Liver (tissue), 3 donors: ENCODE results near the gene PLD4.

Experiments
- CTCF ChIP-seq: fragments of 150-350 bp; IDR thresholded peaks from 2 replicates; pipeline ENCODE4 v1.5.1; 2017; ENCODE audit warnings: improper control_type of control experiment, low read depth, low read length; ENCODE audit not compliant: missing input control
- EGR1 ChIP-seq, 2 donors: IDR thresholded peaks; 2 replicates each; pipeline ENCODE4 v1.6.1; 2016 to 2018; ENCODE audit warnings: antibody characterized with exemption in 2 of 2, low read depth in 2 of 2
- HNF4A ChIP-seq, 2 donors: conservative IDR thresholded peaks; 2 replicates each; pipeline ENCODE4 v1.6.1; 2016; ENCODE audit warnings: antibody characterized with exemption in 2 of 2, mild to moderate bottlenecking in 2 of 2
- HNF4G ChIP-seq: IDR thresholded peaks from 2 replicates; pipeline ENCODE4 v1.6.1; 2016; ENCODE audit warnings: antibody characterized with exemption
- MAX ChIP-seq: IDR thresholded peaks from 2 replicates; pipeline ENCODE4 v1.6.1; 2016; ENCODE audit warnings: antibody characterized with exemption
- REST ChIP-seq: IDR thresholded peaks from 2 replicates; pipeline ENCODE4 v1.6.1; 2016; ENCODE audit warnings: antibody characterized with exemption, mild to moderate bottlenecking
- TAF1 ChIP-seq: conservative IDR thresholded peaks from 2 replicates; pipeline ENCODE4 v1.6.1; 2016; ENCODE audit warnings: antibody characterized with exemption, mild to moderate bottlenecking
- donor health status: healthy.
- donor health status: healthy.

- TF ChIP-seq TAF1 (no peak), REST (no peak), CTCF (no peak), HNF4G (no peak), EGR1 (IDR thresholded peaks at IDR 0.05; ENCODE audit: low read depth in 2 of 2) (no peak), MAX (no peak), HNF4A (conservative IDR thresholded peaks at IDR 0.05) (no peak)
These were observed 48.9 kb downstream of the PLD4 start for GRCh38 chr14:104973385-104974145.
